Psoas muscle (tissue), 8 donors: ENCODE data around the gene IGFLR1. TPM values are rescaled to one million over a fixed set of nuclear protein-coding genes. Genes with fewer than 3 reads are reported as not detected.

ENCODE experiments used
- ATAC-seq, 4 donors: fragments of 200-7000 bp; cut with Tn5 transposase; one replicate each; pipeline ENCODE4 v1.9.1; 2020; ENCODE audit warnings: moderate library complexity in 3 of 4, mild to moderate bottlenecking in 2 of 4
- DNase-seq, 2 donors: peaks; one replicate each; pipeline ENCODE4 v3.0.0-alpha.2; 2020
- H3K27ac ChIP-seq: fragments of 200-600 bp; one replicate; pipeline ENCODE4 v1.8.0; 2022
- H3K27me3 ChIP-seq, 3 donors: fragments of 200-600 bp in 1 of 3; one replicate each; pipeline versions ENCODE4 v1.6.1 to v1.8.0; 2013 to 2022; ENCODE audit warnings: low read length in 2 of 3, mild to moderate bottlenecking in 2 of 3, moderate library complexity in 1 of 3; ENCODE audit not compliant: insufficient read depth in 3 of 3
- H3K36me3 ChIP-seq, 2 donors: fragments of 200-600 bp in 1 of 2; one replicate each; pipeline versions ENCODE4 v1.6.1 to v1.8.0; 2013 to 2022; ENCODE audit warnings: low read depth in 1 of 2, mild to moderate bottlenecking in 1 of 2, moderate library complexity in 1 of 2; ENCODE audit not compliant: insufficient read depth in 1 of 2
- H3K4me1 ChIP-seq: fragments of 200-600 bp; one replicate; pipeline ENCODE4 v1.8.0; 2022
- H3K4me3 ChIP-seq: fragments of 200-600 bp; one replicate; pipeline ENCODE4 v1.8.0; 2022; ENCODE audit warnings: mild to moderate bottlenecking
- H3K9me3 ChIP-seq: fragments of 200-600 bp; one replicate; pipeline ENCODE4 v1.8.0; 2022
- WGBS, 3 donors: extraction: QIAGEN DNeasy Blood & Tissue Kit; methylation state at CpG; one replicate each; pipeline versions ENCODE4 v1.1.6 to v1.1.7; 2013; 5-methylcytosine and 5-hydroxymethylcytosine counted together
- intact Hi-C, 2 donors: fragments of 100-400 bp; cut with DNase I; formaldehyde crosslinking; loops; one replicate each; pipeline versions ENCODE4 v1.11.0 to v1.14.2; 2022
- polyA plus RNA-seq, 3 donors: library from polyadenylated mRNA; stranded (reverse); fragments of 200-250 nt; gene quantifications; one replicate each; pipeline ENCODE4 v1.2.3, GENCODE V29; 2013
- total RNA-seq, 4 donors: library from RNA; stranded (reverse); fragmentation: NEBNext Ultra II Directional in 2 of 4; extraction: Animal tissue kit (Norgen Biotek cat#: 25700) in 2 of 4; gene quantifications; one replicate each; pipeline versions ENCODE4 v1.2.1 to v1.2.4, GENCODE V29; 2021 to 2023
- TF ChIP-seq, protein P1 (sequence below): fragments of 200-600 bp; IDR thresholded peaks from one replicate; pipeline ENCODE4 v1.8.0; 2022; ENCODE audit warnings: antibody characterized with exemption
- donor health status: healthy with polysubstance abuse.
- donor health status: DM: no; HTN: no; CAD: no; lungs with moderate emphysema.
- donor health status: Bipolar disorder and iron deficiency.
- donor health status: healthy.
- donor health status: DM: yes; HTN: yes; CAD: no.
- donor health status: DM: no; HTN: no; CAD: no.
- donor health status: DM: no; HTN: no; CAD: no.
- donor health status: DM: yes; HTN: yes; CAD: no.

The IGFLR1 gene
- total and polyA plus RNA-seq, 7 donors, result 2.0 to 12.4 (median 5.8) TPM

DNA sequence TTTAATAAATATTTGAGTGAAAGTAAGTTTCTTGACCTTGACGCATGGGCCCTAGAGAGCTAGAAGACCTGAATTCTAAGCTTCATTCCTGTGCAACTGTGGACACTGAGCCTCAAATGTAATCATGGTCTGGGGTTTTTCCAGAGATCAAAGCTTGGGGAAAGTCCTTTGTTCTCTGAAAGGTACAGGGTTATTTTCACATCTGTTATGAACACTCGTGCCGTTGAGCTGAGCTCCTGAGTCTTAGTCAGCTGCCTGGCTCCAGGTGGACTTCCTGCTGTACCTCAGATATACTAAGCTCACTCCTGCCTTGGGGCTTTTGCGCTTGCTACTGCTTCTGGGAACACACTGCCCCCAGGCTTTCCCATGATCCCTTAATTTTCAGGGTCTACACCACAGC, 45.4 kb downstream of the IGFLR1 start:
- H3K27me3 ChIP-seq, result no peaks in the 10 kb centered on the region
- no peaks in the 10 kb centered on the region for H3K4me1 ChIP-seq
- DNase-seq (no peak), ATAC-seq (no peak)
- H3K4me3 ChIP-seq, result no peak overlapping the region
- H3K9me3 ChIP-seq, result no peaks in the 10 kb centered on the region
- TF ChIP-seq, protein P1, sequence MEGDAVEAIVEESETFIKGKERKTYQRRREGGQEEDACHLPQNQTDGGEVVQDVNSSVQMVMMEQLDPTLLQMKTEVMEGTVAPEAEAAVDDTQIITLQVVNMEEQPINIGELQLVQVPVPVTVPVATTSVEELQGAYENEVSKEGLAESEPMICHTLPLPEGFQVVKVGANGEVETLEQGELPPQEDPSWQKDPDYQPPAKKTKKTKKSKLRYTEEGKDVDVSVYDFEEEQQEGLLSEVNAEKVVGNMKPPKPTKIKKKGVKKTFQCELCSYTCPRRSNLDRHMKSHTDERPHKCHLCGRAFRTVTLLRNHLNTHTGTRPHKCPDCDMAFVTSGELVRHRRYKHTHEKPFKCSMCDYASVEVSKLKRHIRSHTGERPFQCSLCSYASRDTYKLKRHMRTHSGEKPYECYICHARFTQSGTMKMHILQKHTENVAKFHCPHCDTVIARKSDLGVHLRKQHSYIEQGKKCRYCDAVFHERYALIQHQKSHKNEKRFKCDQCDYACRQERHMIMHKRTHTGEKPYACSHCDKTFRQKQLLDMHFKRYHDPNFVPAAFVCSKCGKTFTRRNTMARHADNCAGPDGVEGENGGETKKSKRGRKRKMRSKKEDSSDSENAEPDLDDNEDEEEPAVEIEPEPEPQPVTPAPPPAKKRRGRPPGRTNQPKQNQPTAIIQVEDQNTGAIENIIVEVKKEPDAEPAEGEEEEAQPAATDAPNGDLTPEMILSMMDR, result no peak
- intact Hi-C loops, result no loop called here
- WGBS, 3 donors, result 63 to 69% (median 68%) methylated on average over 4 of the region's 4 CpGs
- H3K36me3 ChIP-seq, result no peaks in the 10 kb centered on the region
- H3K27ac ChIP-seq, result no peak overlapping the region

DNA sequence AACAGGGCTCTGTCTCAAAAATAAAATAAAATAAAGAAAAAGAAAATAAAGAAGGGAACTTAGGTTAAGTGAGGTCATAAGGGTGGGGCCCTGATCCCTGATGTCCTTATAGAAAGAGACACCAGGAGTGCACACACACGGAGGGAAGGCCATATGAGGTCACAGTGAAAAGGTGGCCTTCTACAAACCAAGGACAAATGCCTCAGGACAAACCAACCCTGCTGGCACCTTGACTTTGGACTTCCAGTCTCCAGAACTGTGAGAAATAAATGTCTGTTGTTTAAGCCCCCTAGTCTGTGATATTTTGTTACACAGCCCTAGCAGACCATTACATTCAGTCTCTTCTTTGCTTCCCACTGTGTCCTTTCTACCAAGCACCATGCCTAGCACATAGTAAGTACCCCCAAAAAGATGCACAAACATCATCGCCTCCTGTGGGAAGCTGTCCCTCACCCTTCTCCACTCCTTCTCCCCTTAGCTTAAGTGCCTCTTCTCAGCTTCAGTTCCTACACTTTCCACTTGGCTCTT, 46.3 kb downstream of the IGFLR1 start:
- WGBS, 3 donors, result 74 to 85% (median 75%) methylated on average over 2 of the region's 2 CpGs

DNA sequence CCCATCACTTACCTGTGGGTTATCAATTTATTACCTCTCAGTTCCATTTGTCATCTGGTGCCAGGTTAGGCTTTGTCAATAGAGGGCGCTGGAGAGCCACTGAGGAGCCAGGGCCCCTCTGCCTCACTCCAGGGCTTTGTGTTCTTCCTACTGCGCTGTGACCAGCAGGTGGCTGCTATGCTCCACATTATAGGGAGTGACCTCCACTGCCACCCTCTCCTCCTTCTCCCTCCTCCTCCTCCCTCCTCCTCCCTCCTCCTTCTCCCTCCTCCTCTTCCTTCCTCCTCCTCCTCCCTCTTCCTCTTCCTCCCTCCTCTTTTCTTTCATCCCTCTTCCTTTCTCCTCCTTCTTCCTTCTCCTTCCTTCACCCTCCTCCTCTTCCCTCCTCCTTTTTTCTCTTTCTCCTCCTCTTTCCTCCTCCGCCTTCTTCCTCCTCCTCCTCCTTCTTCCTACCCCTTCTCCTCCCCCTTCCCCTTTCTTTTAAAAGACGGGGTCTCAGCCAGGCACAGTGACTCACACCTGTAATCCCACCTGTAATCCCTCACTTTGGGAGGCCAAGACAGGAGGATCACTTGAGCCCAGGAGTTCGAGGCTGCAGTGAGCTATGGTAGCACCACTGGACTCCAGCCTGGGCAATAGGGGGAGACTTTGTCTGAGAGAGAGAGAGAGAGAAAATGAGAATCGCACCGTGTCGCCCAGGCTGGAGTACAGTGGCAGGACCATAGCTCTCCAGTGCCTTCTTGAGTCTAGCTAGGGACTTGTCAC, 48.2 kb downstream of the IGFLR1 start:
- no peaks in the 10 kb centered on the region for H3K36me3 ChIP-seq
- H3K27ac ChIP-seq, result no peak overlapping the region
- TF ChIP-seq, protein P1, result peak; percentile 96
- no peaks in the 10 kb centered on the region for H3K4me1 ChIP-seq
- H3K4me3 ChIP-seq, result no peak overlapping the region
- intact Hi-C loops, result loop anchor here (1.0 to 5.0 kb wide), 3 partner anchors 23 to 238 kb away; no protein-coding TSS in a partner anchor
- DNase-seq, result peak; percentile 81 to 92
- no peaks in the 10 kb centered on the region for H3K9me3 ChIP-seq
- peaks cover 0 to under 1% (median 0%) of the 10 kb centered on the region in 3 donors for H3K27me3 ChIP-seq
- ATAC-seq, result peak; percentile 99 to 100 (median 100)
- WGBS, 3 donors, result 25 to 30% (median 30%) methylated on average over 8 of the region's 8 CpGs

More for the DNA sequence above, 46.3 kb downstream of the IGFLR1 start:
- no peak overlapping the region for H3K27ac ChIP-seq
- H3K9me3 ChIP-seq, result no peaks in the 10 kb centered on the region
- no peaks in the 10 kb centered on the region for H3K4me1 ChIP-seq
- no peaks in the 10 kb centered on the region for H3K36me3 ChIP-seq
- no peaks in the 10 kb centered on the region for H3K27me3 ChIP-seq
- intact Hi-C loops, result loop anchor here in 1 of 2 donors (2.0 kb wide), 1 partner anchor 21 kb away; no protein-coding TSS in a partner anchor
- no peak for ATAC-seq
- no peak overlapping the region for H3K4me3 ChIP-seq
- TF ChIP-seq, protein P1, result no peak
- DNase-seq, result no peak

DNA sequence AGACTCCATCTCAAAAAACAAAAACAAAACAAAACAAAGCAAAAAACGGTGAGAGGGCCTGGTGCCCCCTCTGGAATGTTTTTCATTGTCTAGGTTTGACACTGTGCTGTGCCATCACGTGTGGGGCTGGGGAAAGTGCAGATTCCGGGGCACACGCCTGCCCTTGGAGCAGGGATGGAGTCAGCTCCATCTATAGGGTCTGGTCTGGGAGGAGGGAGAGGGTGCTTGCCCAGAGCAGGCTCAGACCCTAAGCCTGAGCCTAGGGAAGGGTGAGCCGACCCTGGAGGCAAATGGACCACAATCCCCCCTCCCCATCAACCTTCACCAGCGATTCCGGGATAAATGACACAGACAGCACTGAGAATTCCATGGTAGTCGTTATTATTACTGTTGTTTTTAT, 48.8 kb downstream of the IGFLR1 start:
- intact Hi-C loops, result loop anchor here (1.0 to 5.0 kb wide), 2 partner anchors 24 to 239 kb away; no protein-coding TSS in a partner anchor
- no peaks in the 10 kb centered on the region for H3K9me3 ChIP-seq
- H3K27me3 ChIP-seq, result peaks cover 0 to 4% (median 0%) of the 10 kb centered on the region in 3 donors
- no peaks in the 10 kb centered on the region for H3K36me3 ChIP-seq
- TF ChIP-seq, protein P1, result no peak
- no peak overlapping the region for H3K4me3 ChIP-seq
- no peak overlapping the region for H3K27ac ChIP-seq
- H3K4me1 ChIP-seq, result no peaks in the 10 kb centered on the region
- DNase-seq (no peak), ATAC-seq (peak in 3 of 4 donors; percentile 3 to 39 (median 38))
- 10 to 13% (median 11%) methylated on average over 8 of the region's 8 CpGs for WGBS, 3 donors
